ENCODE results near the gene SPDEF.

SPDEF gene

GRCh38 chr6:34521463-34522285 lies 34.5 kb downstream of the SPDEF start:
- in situ Hi-C loops (cut with MboI; ENCODE audit: low pct_unique_long_range_greater_than_20kb, low sequenced_read_pairs): no loop called here
- peak; percentile 77 for DNase-seq

- DNase-seq: no peak
- in situ Hi-C loops (cut with MboI; ENCODE audit: low pct_unique_long_range_greater_than_20kb, low sequenced_read_pairs): no loop called here
Measured at GRCh38 chr6:34520645-34521462, 35.3 kb downstream of the SPDEF start.

- in situ Hi-C loops (cut with MboI; ENCODE audit: low pct_unique_long_range_greater_than_20kb, low sequenced_read_pairs): no loop called here
- no peak for DNase-seq
Measured at GRCh38 chr6:34519971-34520644, 36.0 kb downstream of the SPDEF start.

GRCh38 chr6:34518669-34519365 lies 37.3 kb downstream of the SPDEF start:
- in situ Hi-C loops (cut with MboI; ENCODE audit: low pct_unique_long_range_greater_than_20kb, low sequenced_read_pairs): no loop called here
- no peak for DNase-seq

- in situ Hi-C loops (cut with MboI; ENCODE audit: low pct_unique_long_range_greater_than_20kb, low sequenced_read_pairs): no loop called here
Measured at GRCh38 chr6:34517966-34518365, 38.2 kb downstream of the SPDEF start.

GRCh38 chr6:34517461-34517881 lies 38.7 kb downstream of the SPDEF start:
- DNase-seq: no peak
- in situ Hi-C loops (cut with MboI; ENCODE audit: low pct_unique_long_range_greater_than_20kb, low sequenced_read_pairs): no loop called here

More at GRCh38 chr6:34517966-34518365, 38.2 kb downstream of the SPDEF start:
- no peak for DNase-seq

GRCh38 chr6:34516391-34517324 lies 39.5 kb downstream of the SPDEF start:
- DNase-seq: no peak
- in situ Hi-C loops (cut with MboI; ENCODE audit: low pct_unique_long_range_greater_than_20kb, low sequenced_read_pairs): no loop called here

GRCh38 chr6:34515473-34516387 lies 40.4 kb downstream of the SPDEF start:
- DNase-seq: no peak
- in situ Hi-C loops (cut with MboI; ENCODE audit: low pct_unique_long_range_greater_than_20kb, low sequenced_read_pairs): no loop called here

GRCh38 chr6:34514593-34515472 lies 41.3 kb downstream of the SPDEF start:
- no peak for DNase-seq
- in situ Hi-C loops (cut with MboI; ENCODE audit: low pct_unique_long_range_greater_than_20kb, low sequenced_read_pairs): no loop called here

- DNase-seq: no peak
- in situ Hi-C loops (cut with MboI; ENCODE audit: low pct_unique_long_range_greater_than_20kb, low sequenced_read_pairs): no loop called here
Measured at GRCh38 chr6:34514112-34514511, 42.0 kb downstream of the SPDEF start.

- in situ Hi-C loops (cut with MboI; ENCODE audit: low pct_unique_long_range_greater_than_20kb, low sequenced_read_pairs): no loop called here
Measured at GRCh38 chr6:34513646-34514045, 42.5 kb downstream of the SPDEF start.

GRCh38 chr6:34512738-34513115 lies 43.4 kb downstream of the SPDEF start:
- DNase-seq: no peak
- in situ Hi-C loops (cut with MboI; ENCODE audit: low pct_unique_long_range_greater_than_20kb, low sequenced_read_pairs): no loop called here

More at GRCh38 chr6:34513646-34514045, 42.5 kb downstream of the SPDEF start:
- DNase-seq: no peak

GRCh38 chr6:34511915-34512737 lies 44.0 kb downstream of the SPDEF start:
- in situ Hi-C loops (cut with MboI; ENCODE audit: low pct_unique_long_range_greater_than_20kb, low sequenced_read_pairs): no loop called here
- DNase-seq: no peak

GRCh38 chr6:34511214-34511914 lies 44.8 kb downstream of the SPDEF start:
- in situ Hi-C loops (cut with MboI; ENCODE audit: low pct_unique_long_range_greater_than_20kb, low sequenced_read_pairs): no loop called here

GRCh38 chr6:34510299-34510698 lies 45.8 kb downstream of the SPDEF start:
- no peak for DNase-seq
- in situ Hi-C loops (cut with MboI; ENCODE audit: low pct_unique_long_range_greater_than_20kb, low sequenced_read_pairs): no loop called here

More at GRCh38 chr6:34511214-34511914, 44.8 kb downstream of the SPDEF start:
- DNase-seq: no peak

Data from KBM-7 (cell line).